ENCODE measurements around the gene PARG.
"Not testable (repeated sequence)": the region's sequence is repeated elsewhere in the genome, so short reads cannot be mapped to it uniquely, and the experiment has no call there.

DNA sequence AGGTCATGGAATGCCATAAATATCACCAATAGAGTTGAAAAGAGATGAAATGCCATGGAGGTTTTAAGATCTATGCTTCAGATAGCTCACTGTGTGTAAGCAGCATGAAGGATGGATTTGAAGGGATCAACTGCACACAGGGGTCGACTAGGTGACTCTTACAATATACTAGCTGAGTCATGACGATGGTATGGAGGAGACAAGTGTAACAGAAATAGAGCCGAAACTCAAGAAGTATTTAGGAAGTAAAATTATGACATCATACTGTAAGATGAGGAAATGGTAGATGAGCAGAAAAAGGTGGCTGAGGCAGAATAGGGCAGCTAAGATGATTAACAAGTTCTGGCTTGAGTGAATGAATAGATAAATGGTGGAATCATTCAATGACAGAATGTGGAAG, 38.0 kb downstream of the PARG start:
- TF ChIP-seq, protein P1, sequence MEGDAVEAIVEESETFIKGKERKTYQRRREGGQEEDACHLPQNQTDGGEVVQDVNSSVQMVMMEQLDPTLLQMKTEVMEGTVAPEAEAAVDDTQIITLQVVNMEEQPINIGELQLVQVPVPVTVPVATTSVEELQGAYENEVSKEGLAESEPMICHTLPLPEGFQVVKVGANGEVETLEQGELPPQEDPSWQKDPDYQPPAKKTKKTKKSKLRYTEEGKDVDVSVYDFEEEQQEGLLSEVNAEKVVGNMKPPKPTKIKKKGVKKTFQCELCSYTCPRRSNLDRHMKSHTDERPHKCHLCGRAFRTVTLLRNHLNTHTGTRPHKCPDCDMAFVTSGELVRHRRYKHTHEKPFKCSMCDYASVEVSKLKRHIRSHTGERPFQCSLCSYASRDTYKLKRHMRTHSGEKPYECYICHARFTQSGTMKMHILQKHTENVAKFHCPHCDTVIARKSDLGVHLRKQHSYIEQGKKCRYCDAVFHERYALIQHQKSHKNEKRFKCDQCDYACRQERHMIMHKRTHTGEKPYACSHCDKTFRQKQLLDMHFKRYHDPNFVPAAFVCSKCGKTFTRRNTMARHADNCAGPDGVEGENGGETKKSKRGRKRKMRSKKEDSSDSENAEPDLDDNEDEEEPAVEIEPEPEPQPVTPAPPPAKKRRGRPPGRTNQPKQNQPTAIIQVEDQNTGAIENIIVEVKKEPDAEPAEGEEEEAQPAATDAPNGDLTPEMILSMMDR (conservative IDR thresholded peaks at IDR 0.05), result not testable (repeated sequence)
- TF ChIP-seq ZFX (IDR thresholded peaks at IDR 0.05), result not testable (repeated sequence)
